A673 (cell line): Measurements from ENCODE around the gene EFCAB7.

ENCODE experiments used
- EZH2 ChIP-seq: fragments of 200-600 bp; sonication (generic); IDR thresholded peaks from 2 replicates; pipeline ENCODE4 v1.6.1; 2017; ENCODE audit warnings: borderline replicate concordance, low read depth, mild to moderate bottlenecking, mixed read lengths, antibody characterized with exemption, low read length; ENCODE audit not compliant: poor library complexity, severe bottlenecking
- TF ChIP-seq, protein P1 (sequence below): fragments of 300-800, 200-600 bp; sonication (generic); conservative IDR thresholded peaks from 2 replicates; pipeline ENCODE4 v1.5.1; 2017; ENCODE audit warnings: low read depth, mild to moderate bottlenecking, antibody characterized with exemption, low read length, moderate library complexity, mixed read lengths

DNA sequence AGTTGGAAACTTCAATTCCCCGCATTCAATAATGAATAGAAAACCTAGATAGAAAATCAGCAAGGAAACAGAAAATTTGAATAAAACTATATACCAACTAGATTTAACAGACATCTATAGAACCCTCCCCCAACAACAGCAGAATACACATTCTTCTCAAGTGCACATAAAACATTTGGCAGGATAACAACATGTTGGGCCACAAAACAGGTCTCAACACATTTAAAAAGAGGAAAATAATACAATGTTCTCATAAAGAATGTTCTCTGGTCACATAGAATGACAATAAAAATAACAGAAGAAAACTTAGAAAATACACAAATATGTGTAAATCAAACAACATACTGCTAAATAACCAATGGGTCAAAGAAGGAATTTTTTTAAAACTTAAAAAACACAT, 25.2 kb upstream of the EFCAB7 start:
- TF ChIP-seq, protein P1, sequence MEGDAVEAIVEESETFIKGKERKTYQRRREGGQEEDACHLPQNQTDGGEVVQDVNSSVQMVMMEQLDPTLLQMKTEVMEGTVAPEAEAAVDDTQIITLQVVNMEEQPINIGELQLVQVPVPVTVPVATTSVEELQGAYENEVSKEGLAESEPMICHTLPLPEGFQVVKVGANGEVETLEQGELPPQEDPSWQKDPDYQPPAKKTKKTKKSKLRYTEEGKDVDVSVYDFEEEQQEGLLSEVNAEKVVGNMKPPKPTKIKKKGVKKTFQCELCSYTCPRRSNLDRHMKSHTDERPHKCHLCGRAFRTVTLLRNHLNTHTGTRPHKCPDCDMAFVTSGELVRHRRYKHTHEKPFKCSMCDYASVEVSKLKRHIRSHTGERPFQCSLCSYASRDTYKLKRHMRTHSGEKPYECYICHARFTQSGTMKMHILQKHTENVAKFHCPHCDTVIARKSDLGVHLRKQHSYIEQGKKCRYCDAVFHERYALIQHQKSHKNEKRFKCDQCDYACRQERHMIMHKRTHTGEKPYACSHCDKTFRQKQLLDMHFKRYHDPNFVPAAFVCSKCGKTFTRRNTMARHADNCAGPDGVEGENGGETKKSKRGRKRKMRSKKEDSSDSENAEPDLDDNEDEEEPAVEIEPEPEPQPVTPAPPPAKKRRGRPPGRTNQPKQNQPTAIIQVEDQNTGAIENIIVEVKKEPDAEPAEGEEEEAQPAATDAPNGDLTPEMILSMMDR: no peak
- TF ChIP-seq EZH2: no peak
